Liver (tissue), 3 donors: ENCODE measurements around the gene GNAT2.

Source experiments
- CTCF ChIP-seq: fragments of 150-350 bp; IDR thresholded peaks from 2 replicates; pipeline ENCODE4 v1.5.1; 2017; ENCODE audit warnings: improper control_type of control experiment, low read depth, low read length; ENCODE audit not compliant: missing input control
- FOXA1 ChIP-seq: IDR thresholded peaks from 2 replicates; pipeline ENCODE4 v1.6.1; 2016; ENCODE audit warnings: antibody characterized with exemption
- FOXA2 ChIP-seq: IDR thresholded peaks from 2 replicates; pipeline ENCODE4 v1.6.1; 2016; ENCODE audit warnings: antibody characterized with exemption
- GABPA ChIP-seq, 2 donors: IDR thresholded peaks in 1 of 2; conservative IDR thresholded peaks in 1 of 2; 2 replicates each; pipeline ENCODE4 v1.6.1; 2016; ENCODE audit warnings: antibody characterized with exemption in 2 of 2, mild to moderate bottlenecking in 1 of 2, moderate library complexity in 1 of 2
- HNF4A ChIP-seq, 2 donors: conservative IDR thresholded peaks; 2 replicates each; pipeline ENCODE4 v1.6.1; 2016; ENCODE audit warnings: antibody characterized with exemption in 2 of 2, mild to moderate bottlenecking in 2 of 2
- JUND ChIP-seq, 2 donors: IDR thresholded peaks; 2 replicates each; pipeline ENCODE4 v1.6.1; 2016; ENCODE audit warnings: antibody characterized with exemption in 2 of 2
- MAX ChIP-seq: IDR thresholded peaks from 2 replicates; pipeline ENCODE4 v1.6.1; 2016; ENCODE audit warnings: antibody characterized with exemption
- REST ChIP-seq: IDR thresholded peaks from 2 replicates; pipeline ENCODE4 v1.6.1; 2016; ENCODE audit warnings: antibody characterized with exemption, mild to moderate bottlenecking
- SP1 ChIP-seq: IDR thresholded peaks from 2 replicates; pipeline ENCODE4 v1.6.1; 2018; ENCODE audit warnings: antibody characterized with exemption, mild to moderate bottlenecking
- TAF1 ChIP-seq: conservative IDR thresholded peaks from 2 replicates; pipeline ENCODE4 v1.6.1; 2016; ENCODE audit warnings: antibody characterized with exemption, mild to moderate bottlenecking
- YY1 ChIP-seq: IDR thresholded peaks from 2 replicates; pipeline ENCODE4 v1.6.1; 2016; ENCODE audit warnings: antibody characterized with exemption, mild to moderate bottlenecking
- donor health status: healthy.
- donor health status: healthy.

GRCh38 chr1:109654519-109654918, 35.1 kb upstream of the GNAT2 start:
- TF ChIP-seq CTCF = no peak
- no peak for TF ChIP-seq TAF1
- no peak for TF ChIP-seq FOXA1
- TF ChIP-seq REST = no peak
- no peak for TF ChIP-seq GABPA (IDR thresholded peaks at IDR 0.05 in 1 of 2, conservative IDR thresholded peaks at IDR 0.05 in 1 of 2)
- TF ChIP-seq SP1 = no peak
- TF ChIP-seq HNF4A (conservative IDR thresholded peaks at IDR 0.05) = no peak
- TF ChIP-seq JUND (IDR thresholded peaks at IDR 0.05) = no peak
- TF ChIP-seq MAX = no peak
- TF ChIP-seq FOXA2 = no peak
- no peak for TF ChIP-seq YY1
